Panc1 (cell line): ENCODE data around the gene ACLY. TPM values are rescaled to one million over a fixed set of nuclear protein-coding genes. Genes with fewer than 3 reads are reported as not detected.

Source experiments
- ATAC-seq: fragments of 200-7000 bp; cut with Tn5 transposase; 2 replicates; pipeline ENCODE4 v1.9.1; 2020; ENCODE audit warnings: mild to moderate bottlenecking, moderate library complexity
- BruUV-seq: library from RNA; stranded (reverse); fragments of 400-500 nt; replicated peaks from 2 replicates; lab custom pipeline; 2021; lab: Mats Ljungman, UMichigan
- CTCF ChIA-PET: fragments of 300-600 bp; sonication (Branson Sonifier 250); formaldehyde crosslinking; loops from one replicate; lab custom pipeline; 2022; ENCODE audit warnings: antibody characterized with exemption; lab: Charles Lee
- POLR2A ChIA-PET: fragments of 300-600 bp; sonication (Branson Sonifier 250); formaldehyde crosslinking; loops from one replicate; lab custom pipeline; 2022; ENCODE audit warnings: antibody characterized with exemption; lab: Charles Lee
- DNase-seq: peaks from one replicate; pipeline ENCODE4 v3.0.0-alpha.2; 2010; ENCODE audit warnings: low read depth, low spot score
- H3K27ac ChIP-seq: 2 replicates; pipeline ENCODE4 v1.5.1; 2011; ENCODE audit warnings: mild to moderate bottlenecking, low read length, inconsistent platforms
- H3K27me3 ChIP-seq: fragments of 200-500 bp; sonication (Bioruptor generic); 2 replicates; pipeline ENCODE4 v1.6.0; 2014; ENCODE audit warnings: low read length, inconsistent platforms; ENCODE audit not compliant: control insufficient read depth, insufficient read depth
- H3K36me3 ChIP-seq: fragments of 200-500 bp; sonication (Bioruptor generic); 2 replicates; pipeline ENCODE4 v1.5.1; 2014; ENCODE audit warnings: inconsistent platforms, mild to moderate bottlenecking, low read length, moderate library complexity; ENCODE audit not compliant: control insufficient read depth, insufficient read depth
- H3K4me1 ChIP-seq: 2 replicates; pipeline ENCODE4 v1.5.1; 2011; ENCODE audit warnings: inconsistent platforms, mild to moderate bottlenecking, low read length, moderate library complexity; ENCODE audit not compliant: control insufficient read depth, insufficient read depth
- H3K4me3 ChIP-seq, 2 experiments: 2 replicates each; pipeline ENCODE4 v1.5.1; 2011 to 2012; ENCODE audit warnings: low read depth in 2 of 2, low read length in 2 of 2, mild to moderate bottlenecking in 2 of 2, inconsistent platforms in 1 of 2, moderate library complexity in 1 of 2
- H3K9me3 ChIP-seq: fragments of 200-500 bp; sonication (Bioruptor generic); 2 replicates; pipeline ENCODE4 v1.5.1; 2014; ENCODE audit warnings: low read depth, mild to moderate bottlenecking, inconsistent platforms, low read length, moderate library complexity; ENCODE audit not compliant: control insufficient read depth, insufficient read depth
- CTCF ChIP-seq: fragments of 450-650 bp; IDR thresholded peaks from 2 replicates; pipeline ENCODE4 v1.5.1; 2017; ENCODE audit warnings: mild to moderate bottlenecking
- POLR2AphosphoS5 ChIP-seq: IDR thresholded peaks from 2 replicates; pipeline ENCODE4 v1.6.1; 2012; ENCODE audit warnings: mild to moderate bottlenecking, low read depth, low read length, moderate library complexity
- SIN3A ChIP-seq: IDR thresholded peaks from 2 replicates; pipeline ENCODE4 v1.6.1; 2012; ENCODE audit warnings: low read depth, mild to moderate bottlenecking, low read length, moderate library complexity, borderline replicate concordance; ENCODE audit not compliant: insufficient read depth
- TCF7L2 ChIP-seq: IDR thresholded peaks from 2 replicates; pipeline ENCODE4 v1.6.1; 2011; ENCODE audit warnings: mild to moderate bottlenecking, low read depth, low read length, inconsistent platforms
- in situ Hi-C: cut with HindIII; loops from 2 replicates; pipeline ENCODE4 v1.10.0; 2016; ENCODE audit warnings: low sequenced_read_pairs, low pct_unique_long_range_greater_than_20kb
- intact Hi-C: fragments of 100-400 bp; cut with micrococcal nuclease; formaldehyde crosslinking; loops from one replicate; pipeline ENCODE4 v1.10.0; 2022; ENCODE audit not compliant: unreplicated experiment
- total RNA-seq: library from RNA; stranded (reverse); gene quantifications from one replicate; pipeline ENCODE4 v1.2.1, GENCODE V29; 2021; ENCODE audit not compliant: unreplicated experiment
- TF ChIP-seq, protein P1 (sequence below), 2 experiments: IDR thresholded peaks; 2 replicates each; pipeline ENCODE4 v1.6.1; 2011 to 2012; ENCODE audit warnings: low read depth in 2 of 2, control low read depth in 1 of 2, low read length in 1 of 2, mild to moderate bottlenecking in 1 of 2, moderate library complexity in 1 of 2; ENCODE audit not compliant: insufficient read depth in 1 of 2

Gene ACLY
- total RNA-seq, 1 experiment from 2014 or later: 225 TPM

DNA sequence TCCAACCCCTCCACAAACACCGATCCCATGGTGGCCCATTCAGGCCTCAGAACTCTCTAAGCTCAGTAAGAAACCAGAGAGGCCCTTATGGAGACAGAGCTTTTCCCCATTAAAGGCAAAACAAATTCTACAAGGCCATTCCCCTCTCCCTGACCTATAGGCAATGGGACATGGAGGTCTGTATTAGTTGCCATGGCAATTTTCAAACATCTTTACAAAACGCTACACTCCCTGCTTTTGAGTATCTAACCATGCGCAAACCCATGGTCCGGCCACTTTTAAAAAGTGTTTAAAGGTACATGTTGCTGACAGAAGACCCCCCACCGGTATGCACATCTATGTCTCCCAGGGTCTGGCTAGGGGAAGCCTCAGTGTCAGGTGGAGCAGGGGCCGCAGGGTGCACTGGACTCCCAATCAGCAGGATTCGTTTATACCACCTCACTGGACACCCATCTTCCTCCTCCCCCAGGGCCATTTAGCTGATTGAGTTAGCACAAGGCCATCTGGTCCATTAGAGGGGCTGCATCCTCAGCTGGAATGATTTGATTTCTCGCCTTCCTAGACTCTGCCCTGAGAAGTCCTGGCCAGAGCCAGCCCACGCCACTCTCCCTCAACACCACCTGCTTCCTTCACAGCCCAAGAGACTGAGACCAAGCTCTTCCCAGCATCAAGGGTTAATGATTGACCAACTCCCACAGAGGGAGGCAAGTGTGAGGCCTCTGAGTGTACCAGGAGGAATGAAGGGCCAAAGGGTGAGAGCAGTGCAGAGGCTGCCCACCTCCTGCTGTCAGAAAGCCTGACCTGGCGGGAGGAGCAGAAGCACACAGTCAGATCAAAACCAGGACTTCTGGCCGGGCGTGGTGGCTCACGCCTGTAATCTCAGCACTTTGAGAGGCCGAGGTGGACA, 10.9 kb downstream of the ACLY start:
- Histone ChIP-seq H3K27ac (no peak overlapping the region), H3K36me3 (peaks cover 8% of the 10 kb centered on the region), H3K4me1 (no peaks in the 10 kb centered on the region), H3K9me3 (no peaks in the 10 kb centered on the region), H3K4me3 (no peak overlapping the region), H3K27me3 (no peaks in the 10 kb centered on the region)
- ChIA-PET POLR2A (interaction anchor here (0.6 kb wide), 2 partner anchors 373 to 701 kb away, joined by 4 to 5 read pairs; partner anchors contain the start of gene RETREG3), CTCF (no interaction called here)
- ATAC-seq (0 out of 2 replicates have a peak, but pooled peaks have one; percentile 23), DNase-seq (no peak)
- TF ChIP-seq SIN3A (no peak), POLR2AphosphoS5 (0 out of 2 replicates have a peak, but pooled peaks have one; percentile 14)
- no TSS peak for BruUV-seq
- intact Hi-C loops (no loop called here), in situ Hi-C loops (no loop called here)

DNA sequence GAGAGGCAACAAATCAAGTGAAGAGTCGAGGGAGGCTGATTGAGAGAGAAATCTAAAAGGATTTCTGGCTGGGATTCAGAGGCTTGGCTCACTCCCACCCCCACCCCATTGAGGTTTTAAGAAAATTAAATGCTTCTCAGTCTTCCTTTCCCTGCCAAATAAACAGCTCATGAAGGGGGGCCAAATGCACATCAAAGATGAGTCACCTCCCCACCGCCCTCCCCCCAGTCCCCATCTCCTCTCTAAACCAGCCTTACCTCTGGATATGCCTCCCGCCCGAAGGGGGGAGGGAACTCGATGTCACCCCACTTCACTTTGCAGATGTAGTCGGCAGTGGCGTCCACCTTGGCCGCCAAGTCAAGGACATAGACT, 11.6 kb downstream of the ACLY start:
- H3K9me3 ChIP-seq: no peaks in the 10 kb centered on the region
- in situ Hi-C loops: no loop called here
- DNase-seq: no peak
- no peak overlapping the region for H3K4me3 ChIP-seq
- intact Hi-C loops: no loop called here
- BruUV-seq: no TSS peak
- H3K4me1 ChIP-seq: no peaks in the 10 kb centered on the region
- H3K27ac ChIP-seq: no peak overlapping the region
- CTCF ChIA-PET: no interaction called here
- H3K36me3 ChIP-seq: peaks cover 8% of the 10 kb centered on the region
- POLR2A ChIA-PET: interaction anchor here (0.6 kb wide), 2 partner anchors 373 to 702 kb away, joined by 4 to 5 read pairs; partner anchors contain the start of gene RETREG3
- no peak for ATAC-seq
- TF ChIP-seq TCF7L2 (no peak), POLR2AphosphoS5 (no peak), SIN3A (no peak), CTCF (no peak)
- TF ChIP-seq, protein P1, sequence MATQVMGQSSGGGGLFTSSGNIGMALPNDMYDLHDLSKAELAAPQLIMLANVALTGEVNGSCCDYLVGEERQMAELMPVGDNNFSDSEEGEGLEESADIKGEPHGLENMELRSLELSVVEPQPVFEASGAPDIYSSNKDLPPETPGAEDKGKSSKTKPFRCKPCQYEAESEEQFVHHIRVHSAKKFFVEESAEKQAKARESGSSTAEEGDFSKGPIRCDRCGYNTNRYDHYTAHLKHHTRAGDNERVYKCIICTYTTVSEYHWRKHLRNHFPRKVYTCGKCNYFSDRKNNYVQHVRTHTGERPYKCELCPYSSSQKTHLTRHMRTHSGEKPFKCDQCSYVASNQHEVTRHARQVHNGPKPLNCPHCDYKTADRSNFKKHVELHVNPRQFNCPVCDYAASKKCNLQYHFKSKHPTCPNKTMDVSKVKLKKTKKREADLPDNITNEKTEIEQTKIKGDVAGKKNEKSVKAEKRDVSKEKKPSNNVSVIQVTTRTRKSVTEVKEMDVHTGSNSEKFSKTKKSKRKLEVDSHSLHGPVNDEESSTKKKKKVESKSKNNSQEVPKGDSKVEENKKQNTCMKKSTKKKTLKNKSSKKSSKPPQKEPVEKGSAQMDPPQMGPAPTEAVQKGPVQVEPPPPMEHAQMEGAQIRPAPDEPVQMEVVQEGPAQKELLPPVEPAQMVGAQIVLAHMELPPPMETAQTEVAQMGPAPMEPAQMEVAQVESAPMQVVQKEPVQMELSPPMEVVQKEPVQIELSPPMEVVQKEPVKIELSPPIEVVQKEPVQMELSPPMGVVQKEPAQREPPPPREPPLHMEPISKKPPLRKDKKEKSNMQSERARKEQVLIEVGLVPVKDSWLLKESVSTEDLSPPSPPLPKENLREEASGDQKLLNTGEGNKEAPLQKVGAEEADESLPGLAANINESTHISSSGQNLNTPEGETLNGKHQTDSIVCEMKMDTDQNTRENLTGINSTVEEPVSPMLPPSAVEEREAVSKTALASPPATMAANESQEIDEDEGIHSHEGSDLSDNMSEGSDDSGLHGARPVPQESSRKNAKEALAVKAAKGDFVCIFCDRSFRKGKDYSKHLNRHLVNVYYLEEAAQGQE (IDR thresholded peaks at IDR 0.05; ENCODE audit: insufficient read depth in 1 of 2, low read depth in 2 of 2, low read length in 1 of 2): no peak
- H3K27me3 ChIP-seq: no peaks in the 10 kb centered on the region
